Calu3 (cell line): ENCODE data around the gene FOSB. TPM values are rescaled to one million over a fixed set of nuclear protein-coding genes. Genes with fewer than 3 reads are reported as not detected.

ENCODE experiments used
- BruUV-seq: library from RNA; stranded (reverse); fragments of 400-500 nt; replicated peaks from 2 replicates; lab custom pipeline; 2021; lab: Mats Ljungman, UMichigan
- CTCF ChIA-PET: fragments of 300-600 bp; sonication (Branson Sonifier 250); formaldehyde crosslinking; loops from one replicate; lab custom pipeline; 2022; ENCODE audit warnings: antibody characterized with exemption; lab: Charles Lee
- DNase-seq: peaks from one replicate; pipeline ENCODE4 v3.0.0; 2022
- H3K27ac Mint-ChIP-seq: one replicate; pipeline ENCODE4 v1.8.0; 2022; ENCODE audit warnings: mixed read lengths; ENCODE audit not compliant: unreplicated experiment
- H3K27me3 Mint-ChIP-seq: one replicate; pipeline ENCODE4 v1.8.0; 2022; ENCODE audit warnings: mixed read lengths; ENCODE audit not compliant: unreplicated experiment
- H3K36me3 Mint-ChIP-seq: one replicate; pipeline ENCODE4 v1.8.0; 2022; ENCODE audit warnings: mild to moderate bottlenecking, moderate library complexity, mixed read lengths; ENCODE audit not compliant: insufficient read depth, unreplicated experiment
- H3K4me1 Mint-ChIP-seq: one replicate; pipeline ENCODE4 v1.8.0; 2022; ENCODE audit warnings: mild to moderate bottlenecking, low read depth, mixed read lengths; ENCODE audit not compliant: unreplicated experiment
- H3K4me3 Mint-ChIP-seq: one replicate; pipeline ENCODE4 v1.8.0; 2022; ENCODE audit warnings: mild to moderate bottlenecking, low read depth, moderate library complexity, mixed read lengths; ENCODE audit not compliant: unreplicated experiment
- H3K9me3 Mint-ChIP-seq: one replicate; pipeline ENCODE4 v1.8.0; 2022; ENCODE audit warnings: low read depth, mixed read lengths; ENCODE audit not compliant: unreplicated experiment
- CTCF ChIP-seq: fragments of 200-600 bp; IDR thresholded peaks from one replicate; pipeline ENCODE4 v1.8.0; 2022; ENCODE audit warnings: antibody characterized with exemption; ENCODE audit not compliant: unreplicated experiment
- intact Hi-C: fragments of 100-400 bp; cut with micrococcal nuclease; formaldehyde crosslinking; loops from one replicate; pipeline ENCODE4 v1.10.0; 2022; ENCODE audit not compliant: unreplicated experiment
- total RNA-seq: library from RNA; stranded (reverse); gene quantifications from 2 replicates; pipeline ENCODE4 v1.2.3, GENCODE V29; 2022

The FOSB gene
- total RNA-seq, 1 experiment from 2014 or later, result 23.8 TPM

GRCh38 chr19:45500918-45501729 is 33.3 kb downstream of the FOSB start:
- Mint-ChIP-seq H3K27me3 (peaks cover 16% of the 10 kb centered on the region), H3K4me1 (peaks cover 30% of the 10 kb centered on the region), H3K4me3 (no peak overlapping the region), H3K9me3 (no peaks in the 10 kb centered on the region), H3K27ac (no peak overlapping the region), H3K36me3 (peaks cover 34% of the 10 kb centered on the region)
- DNase-seq, result no peak
- TF ChIP-seq CTCF, result no peak
- BruUV-seq, result no TSS peak
- CTCF ChIA-PET, result no interaction called here
- intact Hi-C loops, result no loop called here

GRCh38 chr19:45501730-45502014 is 33.9 kb downstream of the FOSB start:
- CTCF ChIA-PET, result no interaction called here
- DNase-seq, result no peak
- BruUV-seq, result no TSS peak
- intact Hi-C loops, result no loop called here
- no peak overlapping the region for H3K27ac Mint-ChIP-seq
- peaks cover 11% of the 10 kb centered on the region for H3K27me3 Mint-ChIP-seq
- no peaks in the 10 kb centered on the region for H3K9me3 Mint-ChIP-seq
- H3K4me1 Mint-ChIP-seq, result peaks cover 30% of the 10 kb centered on the region
- TF ChIP-seq CTCF, result no peak
- H3K4me3 Mint-ChIP-seq, result no peak overlapping the region
- peaks cover 34% of the 10 kb centered on the region for H3K36me3 Mint-ChIP-seq

- intact Hi-C loops, result no loop called here
- CTCF ChIA-PET, result no interaction called here
- no peaks in the 10 kb centered on the region for H3K9me3 Mint-ChIP-seq
- no TSS peak for BruUV-seq
- H3K4me1 Mint-ChIP-seq, result peaks cover 25% of the 10 kb centered on the region
- H3K27me3 Mint-ChIP-seq, result peaks cover 6% of the 10 kb centered on the region
- no peak overlapping the region for H3K4me3 Mint-ChIP-seq
- TF ChIP-seq CTCF, result no peak
- no peak overlapping the region for H3K27ac Mint-ChIP-seq
- peaks cover 34% of the 10 kb centered on the region for H3K36me3 Mint-ChIP-seq
- DNase-seq, result no peak
Observed at GRCh38 chr19:45502111-45502510, 34.3 kb downstream of the FOSB start.

- no peak for TF ChIP-seq CTCF
- peaks cover 48% of the 10 kb centered on the region for H3K36me3 Mint-ChIP-seq
- H3K27me3 Mint-ChIP-seq, result no peaks in the 10 kb centered on the region
- peaks cover 21% of the 10 kb centered on the region for H3K4me1 Mint-ChIP-seq
- intact Hi-C loops, result no loop called here
- H3K4me3 Mint-ChIP-seq, result no peak overlapping the region
- no peaks in the 10 kb centered on the region for H3K9me3 Mint-ChIP-seq
- H3K27ac Mint-ChIP-seq, result no peak overlapping the region
- DNase-seq, result no peak
- no TSS peak for BruUV-seq
- CTCF ChIA-PET, result interaction anchor here (0.7 to 1.6 kb wide), 2 partner anchors 18 to 138 kb away, joined by 3 to 4 read pairs; no protein-coding TSS in a partner anchor
Observed at GRCh38 chr19:45503909-45504308, 36.1 kb downstream of the FOSB start.
